Endothelial cell of umbilical vein (primary cell): ENCODE results near the gene CNEP1R1. TPM values are rescaled to one million over a fixed set of nuclear protein-coding genes. Genes with fewer than 3 reads are reported as not detected.

Experiments used
- BruUV-seq: library from RNA; stranded (reverse); fragments of 400-500 nt; replicated peaks from 2 replicates; lab custom pipeline; 2021; lab: Mats Ljungman, UMichigan
- CTCF ChIA-PET: fragments of 300-600, 350-600 bp; sonication (Branson Sonifier 250); formaldehyde crosslinking; loops from one replicate; lab custom pipeline; 2021; ENCODE audit warnings: antibody characterized with exemption, inconsistent platforms; lab: Charles Lee
- POLR2A ChIA-PET: fragments of 300-600, 350-600 bp; sonication (Branson Sonifier 250); formaldehyde crosslinking; loops from one replicate; lab custom pipeline; 2021; ENCODE audit warnings: antibody characterized with exemption, inconsistent platforms; lab: Charles Lee
- DNase-seq: peaks from one replicate; pipeline ENCODE4 v3.0.0-alpha.2; 2011; ENCODE audit warnings: low read depth, low spot score
- FAIRE-seq: peaks from 2 replicates; lab custom pipeline; 2011; peaks lifted over from hg19 to GRCh38; lab: Jason Lieb, UNC
- H2AFZ ChIP-seq: 2 replicates; pipeline ENCODE4 v1.6.0; 2012; ENCODE audit warnings: low read depth, low read length, control low read depth, inconsistent platforms
- H3K27ac ChIP-seq: 2 replicates; pipeline ENCODE4 v1.5.1; 2011; ENCODE audit warnings: low read depth, mild to moderate bottlenecking, control low read depth, low read length, moderate library complexity; ENCODE audit not compliant: insufficient read depth
- H3K27me3 ChIP-seq, 2 experiments: 2 replicates each; pipeline versions ENCODE4 v1.6.0 to v1.6.1; 2011; ENCODE audit warnings: low read length in 2 of 2, mixed read lengths in 1 of 2; ENCODE audit not compliant: control insufficient read depth in 2 of 2, insufficient read depth in 2 of 2
- H3K36me3 ChIP-seq, 2 experiments: 2 replicates in 1 of 2; 3 replicates in 1 of 2; pipeline ENCODE4 v1.5.1; 2011; ENCODE audit warnings: low read length in 2 of 2, mild to moderate bottlenecking in 1 of 2, moderate library complexity in 1 of 2; ENCODE audit not compliant: control insufficient read depth in 2 of 2, insufficient read depth in 2 of 2; ENCODE audit errors: extremely low read depth in 1 of 2
- H3K4me1 ChIP-seq: 3 replicates; pipeline ENCODE4 v1.5.1; 2011; ENCODE audit warnings: mild to moderate bottlenecking, low read length; ENCODE audit not compliant: control insufficient read depth, insufficient read depth; ENCODE audit errors: extremely low read depth
- H3K4me2 ChIP-seq: 2 replicates; pipeline ENCODE4 v1.6.1; 2011; ENCODE audit warnings: low read length, control low read depth, mixed read lengths; ENCODE audit not compliant: insufficient read depth
- H3K4me3 ChIP-seq, 3 experiments: fragments of 200-600 bp in 1 of 3; sonication (generic), shearing (Covaris generic) in 1 of 3; replicated peaks in 1 of 3; 2 replicates each; pipeline ENCODE4 v1.5.1; 2011 to 2016; ENCODE audit warnings: control low read depth in 3 of 3, low read length in 3 of 3, mild to moderate bottlenecking in 2 of 3, inconsistent platforms in 1 of 3, low read depth in 1 of 3, moderate library complexity in 1 of 3; ENCODE audit not compliant: insufficient read depth in 1 of 3
- H3K79me2 ChIP-seq: 2 replicates; pipeline ENCODE4 v1.6.0; 2012; ENCODE audit warnings: low read length, inconsistent platforms; ENCODE audit not compliant: control insufficient read depth, insufficient read depth
- H3K9ac ChIP-seq: replicated peaks from 2 replicates; pipeline ENCODE3; 2011; ENCODE audit warnings: low read length, control low read depth; ENCODE audit not compliant: insufficient read depth; ENCODE audit errors: extremely low read depth
- H3K9me1 ChIP-seq: replicated peaks from 3 replicates; pipeline ENCODE4 v1.6.0; 2011; ENCODE audit warnings: mild to moderate bottlenecking, low read length; ENCODE audit not compliant: control insufficient read depth, insufficient read depth; ENCODE audit errors: extremely low read depth
- H3K9me3 ChIP-seq: replicated peaks from 2 replicates; pipeline ENCODE4 v1.5.1; 2012; ENCODE audit warnings: low read length, inconsistent platforms; ENCODE audit not compliant: control insufficient read depth, insufficient read depth
- H4K20me1 ChIP-seq: replicated peaks from 2 replicates; pipeline ENCODE3; 2011; ENCODE audit warnings: mild to moderate bottlenecking, low read length; ENCODE audit not compliant: control insufficient read depth, insufficient read depth; ENCODE audit errors: extremely low read depth
- EZH2 ChIP-seq: IDR thresholded peaks from 2 replicates; pipeline ENCODE4 v1.6.1; 2012; ENCODE audit warnings: borderline replicate concordance, low read depth, mild to moderate bottlenecking, moderate library complexity, low read length, inconsistent platforms; ENCODE audit not compliant: severe bottlenecking
- FOS ChIP-seq: IDR thresholded peaks from 2 replicates; pipeline ENCODE4 v1.6.1; 2011; ENCODE audit warnings: mild to moderate bottlenecking, low read length, moderate library complexity, borderline replicate concordance; ENCODE audit not compliant: insufficient read depth
- GATA2 ChIP-seq: IDR thresholded peaks from 2 replicates; pipeline ENCODE4 v1.7.0; 2011; ENCODE audit warnings: low read depth, mild to moderate bottlenecking, moderate library complexity, mixed read lengths, low read length; ENCODE audit not compliant: insufficient read length, insufficient read depth
- JUN ChIP-seq: IDR thresholded peaks from 2 replicates; pipeline ENCODE4 v1.6.1; 2011; ENCODE audit warnings: borderline replicate concordance, low read depth; ENCODE audit not compliant: insufficient read length, insufficient read depth
- MYC ChIP-seq: IDR thresholded peaks from one replicate; pipeline ENCODE4 v1.6.1; 2011; ENCODE audit warnings: mild to moderate bottlenecking, low read depth, low read length
- POLR2A ChIP-seq: IDR thresholded peaks from 2 replicates; pipeline ENCODE4 v1.6.1; 2012; ENCODE audit warnings: low read depth, mild to moderate bottlenecking, control low read depth, low read length
- POLR2AphosphoS5 ChIP-seq: IDR thresholded peaks from 2 replicates; pipeline ENCODE4 v1.6.1; 2012; ENCODE audit warnings: low read depth, mild to moderate bottlenecking, control low read depth, low read length, moderate library complexity; ENCODE audit not compliant: insufficient read depth
- dilution Hi-C: fragments of 300-500 bp; cut with MboI; formaldehyde crosslinking; loops from one replicate; pipeline ENCODE4 v1.15.0; 2019; ENCODE audit warnings: low sequenced_read_pairs; ENCODE audit not compliant: extremely low pct_ligation_motif_present
- intact Hi-C: fragments of 100-400 bp; cut with micrococcal nuclease; formaldehyde crosslinking; loops from one replicate; pipeline ENCODE4 v1.10.0; 2022
- polyA plus RNA-seq, 4 experiments: library from polyadenylated mRNA; depleted of rRNA in 3 of 4; stranded (reverse) in 3 of 4; unstranded in 1 of 4; fragments of >200 nt; gene quantifications; 2 replicates each; pipeline versions ENCODE4 v1.2.1 to v1.2.3, GENCODE V29; 2011 to 2012; ENCODE audit warnings: missing spikeins in 1 of 4
- total RNA-seq: library from RNA; stranded (reverse); gene quantifications from 2 replicates; pipeline ENCODE4 v1.2.3, GENCODE V29; 2021
- TF ChIP-seq, protein P1 (sequence below): IDR thresholded peaks from 2 replicates; pipeline ENCODE4 v1.6.1; 2011; ENCODE audit not compliant: insufficient read depth, insufficient read length
- TF ChIP-seq, protein P2 (sequence below), 2 donors: IDR thresholded peaks; 1 replicate in 1 of 2; 2 replicates in 1 of 2; pipeline ENCODE4 v1.5.1; 2011; ENCODE audit warnings: low read length in 2 of 2, mild to moderate bottlenecking in 2 of 2, moderate library complexity in 2 of 2, control low read depth in 1 of 2, inconsistent platforms in 1 of 2, low read depth in 1 of 2; ENCODE audit not compliant: insufficient read depth in 1 of 2; ENCODE audit errors: extremely low read depth in 1 of 2

CNEP1R1 gene
- total and polyA plus RNA-seq, 2 donors (not counting 3 experiments of a cell fraction or from before 2014, with no cell fraction given) = 15.3 to 23.2 TPM

DNA sequence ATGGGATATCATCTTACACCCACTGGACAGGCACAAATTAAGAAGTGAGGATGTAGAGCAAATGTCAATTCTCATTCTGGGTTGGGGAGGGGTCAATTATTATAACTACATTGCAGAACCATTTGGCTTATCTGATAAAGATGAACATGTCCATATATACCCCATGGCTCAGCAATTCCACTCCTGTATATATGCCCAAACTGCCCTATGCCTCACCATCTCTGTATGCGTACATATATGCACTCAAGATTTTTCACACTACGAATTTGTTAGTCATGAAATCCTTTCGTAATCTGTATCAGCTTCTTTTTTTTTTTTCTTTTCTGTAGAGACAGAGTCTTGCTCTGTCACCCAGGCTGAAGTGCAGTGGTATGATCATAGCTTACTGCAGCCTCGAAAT is 20.8 kb upstream of the CNEP1R1 start:
- no peaks in the 10 kb centered on the region for H4K20me1 ChIP-seq
- H3K27ac ChIP-seq = no peak overlapping the region
- no peaks in the 10 kb centered on the region for H3K36me3 ChIP-seq
- dilution Hi-C loops = no loop called here
- no peaks in the 10 kb centered on the region for H3K79me2 ChIP-seq
- H3K9ac ChIP-seq = no peak overlapping the region
- H3K27me3 ChIP-seq = no peaks in the 10 kb centered on the region
- TF ChIP-seq FOS = no peak
- TF ChIP-seq POLR2AphosphoS5 = no peak
- TF ChIP-seq, protein P1, sequence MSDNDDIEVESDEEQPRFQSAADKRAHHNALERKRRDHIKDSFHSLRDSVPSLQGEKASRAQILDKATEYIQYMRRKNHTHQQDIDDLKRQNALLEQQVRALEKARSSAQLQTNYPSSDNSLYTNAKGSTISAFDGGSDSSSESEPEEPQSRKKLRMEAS = no peak
- TF ChIP-seq, protein P2, sequence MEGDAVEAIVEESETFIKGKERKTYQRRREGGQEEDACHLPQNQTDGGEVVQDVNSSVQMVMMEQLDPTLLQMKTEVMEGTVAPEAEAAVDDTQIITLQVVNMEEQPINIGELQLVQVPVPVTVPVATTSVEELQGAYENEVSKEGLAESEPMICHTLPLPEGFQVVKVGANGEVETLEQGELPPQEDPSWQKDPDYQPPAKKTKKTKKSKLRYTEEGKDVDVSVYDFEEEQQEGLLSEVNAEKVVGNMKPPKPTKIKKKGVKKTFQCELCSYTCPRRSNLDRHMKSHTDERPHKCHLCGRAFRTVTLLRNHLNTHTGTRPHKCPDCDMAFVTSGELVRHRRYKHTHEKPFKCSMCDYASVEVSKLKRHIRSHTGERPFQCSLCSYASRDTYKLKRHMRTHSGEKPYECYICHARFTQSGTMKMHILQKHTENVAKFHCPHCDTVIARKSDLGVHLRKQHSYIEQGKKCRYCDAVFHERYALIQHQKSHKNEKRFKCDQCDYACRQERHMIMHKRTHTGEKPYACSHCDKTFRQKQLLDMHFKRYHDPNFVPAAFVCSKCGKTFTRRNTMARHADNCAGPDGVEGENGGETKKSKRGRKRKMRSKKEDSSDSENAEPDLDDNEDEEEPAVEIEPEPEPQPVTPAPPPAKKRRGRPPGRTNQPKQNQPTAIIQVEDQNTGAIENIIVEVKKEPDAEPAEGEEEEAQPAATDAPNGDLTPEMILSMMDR (IDR thresholded peaks at IDR 0.05; ENCODE audit: extremely low read depth in 1 of 2, insufficient read depth in 1 of 2, low read depth in 1 of 2, low read length in 2 of 2) = no peak
- TF ChIP-seq EZH2 = no peak
- no peak for TF ChIP-seq POLR2A
- TF ChIP-seq JUN = no peak
- no peak for TF ChIP-seq MYC
- no peak for TF ChIP-seq GATA2
- no peaks in the 10 kb centered on the region for H3K9me1 ChIP-seq
- no peak for DNase-seq
- no peak overlapping the region for H2AFZ ChIP-seq
- CTCF ChIA-PET = interaction anchor here (2.3 kb wide), 1 partner anchor 21 kb away, joined by 7 read pairs; the partner anchor contains the start of gene CNEP1R1
- no peaks in the 10 kb centered on the region for H3K9me3 ChIP-seq
- no peak overlapping the region for H3K4me3 ChIP-seq
- POLR2A ChIA-PET = no interaction called here
- intact Hi-C loops = no loop called here
- FAIRE-seq = no peak
- no peaks in the 10 kb centered on the region for H3K4me1 ChIP-seq
- BruUV-seq = no TSS peak
- H3K4me2 ChIP-seq = no peak overlapping the region
